GM21360 (cell line): ENCODE data around the gene CRYZ.
"Not testable (repeated sequence)": the region's sequence is repeated elsewhere in the genome, so short reads cannot be mapped to it uniquely, and the experiment has no call there.

Source experiments
- ATAC-seq: cut with Tn5 transposase; IDR thresholded peaks from one replicate; pipeline ENCODE4 v1.9.1; 2021; ENCODE audit warnings: mild to moderate bottlenecking, moderate library complexity; ENCODE audit not compliant: unreplicated experiment

CRYZ gene

GRCh38 chr1:74684301-74684700, 48.5 kb downstream of the CRYZ start:
- ATAC-seq: no peak

DNA sequence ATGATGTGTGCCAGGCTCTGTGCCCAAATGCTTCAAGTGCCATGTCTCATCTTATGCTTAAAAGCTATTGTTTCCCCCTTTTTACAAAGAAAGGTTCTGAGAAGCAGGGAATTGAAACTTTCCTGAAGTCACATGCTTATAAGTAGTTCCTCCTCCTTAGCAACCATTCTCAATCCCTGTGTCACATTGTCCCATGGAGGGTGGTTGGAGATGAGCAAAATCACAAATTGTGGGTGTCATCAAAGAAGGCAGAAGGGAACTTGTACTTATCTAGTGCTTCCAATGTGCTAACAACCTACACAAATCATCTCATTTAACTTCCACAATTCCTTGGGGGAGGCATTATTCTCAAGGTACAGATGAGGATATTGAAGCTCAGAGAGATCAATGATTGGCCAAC, 49.2 kb downstream of the CRYZ start:
- ATAC-seq: no peak

DNA sequence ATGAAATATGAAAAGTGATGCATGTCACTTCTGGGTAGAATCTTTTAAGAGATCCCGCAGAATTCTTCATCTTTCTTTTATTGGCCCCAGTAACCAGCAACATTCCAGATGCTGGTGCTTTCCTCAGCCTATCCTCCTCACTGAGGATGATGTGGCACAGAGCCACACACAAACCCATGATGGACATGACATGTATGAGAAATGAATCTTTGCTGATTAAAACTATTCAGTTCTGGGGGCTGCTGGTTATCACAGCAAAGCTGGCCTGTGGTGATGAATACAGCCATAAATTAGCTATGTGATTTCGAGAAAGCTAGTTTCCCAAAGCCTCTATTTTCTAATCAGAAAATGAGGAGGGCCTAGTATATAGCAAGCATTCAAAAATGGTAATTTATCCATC, 51.0 kb downstream of the CRYZ start:
- no peak for ATAC-seq

DNA sequence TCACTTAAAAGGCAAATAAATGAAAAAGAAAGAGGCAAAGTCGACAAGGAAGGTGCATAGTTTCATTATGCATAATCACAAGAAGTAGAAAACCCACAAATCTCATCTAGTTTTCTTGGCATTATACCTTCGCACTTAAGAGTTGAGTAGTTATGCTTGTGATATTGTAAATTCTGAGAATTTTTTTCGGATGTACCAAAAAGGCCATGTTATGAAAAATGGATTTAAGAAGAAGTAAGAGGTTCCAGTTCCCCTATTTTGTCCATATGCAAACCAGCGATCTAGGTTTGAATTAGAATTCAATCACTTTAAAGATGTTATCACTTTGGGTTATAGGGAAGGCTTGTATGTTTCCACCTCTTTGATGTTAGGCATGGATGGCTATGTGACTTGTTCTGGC, 51.4 kb downstream of the CRYZ start:
- peak; percentile 88 for ATAC-seq

DNA sequence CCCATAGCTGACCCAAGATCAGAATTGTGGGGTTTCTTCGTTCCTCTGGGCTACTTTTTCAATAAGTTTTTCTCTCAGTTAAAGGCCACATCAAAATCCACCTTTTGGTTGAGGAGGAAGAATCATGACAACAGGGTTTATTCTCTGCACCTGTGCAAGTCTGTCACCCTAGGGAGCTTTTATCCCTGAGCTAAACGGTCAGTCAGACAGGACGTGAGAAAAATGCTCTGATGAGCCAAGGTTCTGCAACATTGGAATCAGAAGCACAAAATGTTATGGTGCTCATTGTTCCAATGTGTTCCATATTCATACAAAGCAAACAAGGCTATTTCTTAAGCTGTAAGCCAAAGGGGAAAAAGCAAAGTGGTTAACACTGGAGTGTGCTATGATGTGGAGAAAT, 51.8 kb downstream of the CRYZ start:
- peak; percentile 37 for ATAC-seq

- ATAC-seq: no peak
Measured at GRCh38 chr1:74679811-74680210, 53.0 kb downstream of the CRYZ start.

DNA sequence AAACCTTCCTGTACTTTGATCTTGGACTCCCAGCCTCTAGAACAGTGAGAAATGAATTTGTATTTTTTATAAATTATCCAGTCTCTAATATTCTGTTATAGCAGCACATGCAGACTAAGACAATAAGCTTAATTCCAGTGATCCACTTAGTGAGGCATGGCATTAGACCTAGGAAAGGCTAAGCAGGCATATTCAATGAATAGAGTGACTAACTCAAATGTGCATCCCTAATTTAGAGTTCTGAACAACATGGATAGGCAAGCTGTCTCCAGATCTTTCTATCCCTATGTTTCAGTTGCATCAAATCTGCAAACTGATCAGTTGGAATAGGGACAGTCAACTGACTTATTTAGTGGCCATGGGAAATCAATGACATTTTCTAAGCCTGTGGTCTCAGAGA, 54.9 kb downstream of the CRYZ start:
- no peak for ATAC-seq

DNA sequence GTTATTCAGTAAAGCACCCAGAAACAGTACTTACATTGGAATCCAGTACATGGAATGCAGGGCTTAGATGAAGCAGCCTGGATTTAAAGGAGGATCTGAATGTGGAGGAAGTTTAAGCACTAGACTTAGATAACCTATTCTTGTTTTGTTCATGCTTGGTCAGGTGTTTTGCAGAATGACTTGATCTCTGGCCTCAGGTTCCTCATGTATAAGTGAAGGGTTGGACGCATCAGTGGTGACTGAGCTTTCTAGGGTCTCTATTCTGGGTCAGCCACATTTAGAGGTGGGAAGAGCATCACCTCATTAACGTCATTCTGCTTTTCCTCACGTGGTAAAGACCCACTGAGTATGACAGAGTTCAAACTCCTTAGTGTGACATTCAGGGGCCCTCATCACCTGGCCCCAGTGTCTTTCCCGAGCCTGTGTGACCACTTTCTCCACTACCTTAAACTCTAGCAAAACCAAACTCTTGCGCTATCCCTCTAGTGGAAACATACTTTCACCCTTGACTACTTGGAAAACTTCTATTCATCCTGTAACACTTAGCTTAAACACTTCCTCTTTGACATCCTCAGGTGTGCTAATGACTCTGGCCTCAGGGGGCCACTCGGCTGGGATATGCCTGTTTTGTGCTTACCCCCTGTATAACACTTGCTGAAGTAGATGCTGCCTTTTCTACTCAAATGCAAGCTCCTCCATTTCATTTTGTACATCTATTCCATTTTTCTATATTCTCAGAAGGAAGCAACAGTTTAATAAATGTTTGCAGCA, 58.4 kb downstream of the CRYZ start:
- ATAC-seq: peak; percentile 37

GRCh38 chr1:74673351-74674111, 59.3 kb downstream of the CRYZ start, which contains the start of gene ERICH3:
ERICH3 (minus strand) TSS chr1:74673792; CDS start chr1:74673519, 273 bp downstream.
- ATAC-seq: peak; percentile 76

DNA sequence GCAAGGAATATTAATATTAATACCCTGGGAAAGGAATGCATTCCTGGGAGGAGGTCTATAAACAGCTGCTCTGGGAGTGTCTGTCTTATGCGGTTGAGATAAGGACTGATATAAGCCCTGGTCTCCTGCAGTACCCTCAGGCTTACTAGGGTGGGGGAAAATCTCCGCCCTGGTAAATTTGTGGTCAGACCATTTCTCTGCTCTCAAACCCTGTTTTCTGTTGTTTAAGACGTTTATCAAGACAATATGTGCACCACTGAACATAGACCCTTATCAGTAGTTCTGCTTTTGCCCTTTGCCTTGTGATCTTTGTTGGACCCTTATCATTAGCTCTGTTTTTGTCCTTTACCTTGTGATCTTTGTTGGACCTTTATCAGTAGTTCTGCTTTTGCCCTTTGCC, 62.0 kb downstream of the CRYZ start:
- not testable (repeated sequence) for ATAC-seq
